Endometrial microvascular endothelial cells (primary cell): ENCODE results near the gene RMP24.
"Not testable (repeated sequence)": the region's sequence is repeated elsewhere in the genome, so short reads cannot be mapped to it uniquely, and the experiment has no call there.

Experiments used
- in situ Hi-C: cut with HindIII; loops from 2 replicates; pipeline ENCODE4 v1.10.0; 2017; ENCODE audit warnings: low sequenced_read_pairs, low pct_unique_long_range_greater_than_20kb; ENCODE audit errors: inconsistent ontology term

RMP24 gene

GRCh38 chr18:35962320-35962719 is 10.2 kb upstream of the RMP24 start:
- in situ Hi-C loops = no loop called here

- in situ Hi-C loops = no loop called here
Measured at GRCh38 chr18:35964319-35964718, 8.2 kb upstream of the RMP24 start.

GRCh38 chr18:35967866-35968265 is 4.6 kb upstream of the RMP24 start:
- in situ Hi-C loops = not testable (repeated sequence)

GRCh38 chr18:35968278-35968880 is 4.1 kb upstream of the RMP24 start:
- in situ Hi-C loops = no loop called here

- in situ Hi-C loops = no loop called here
Measured at GRCh38 chr18:35969676-35970075, 2.8 kb upstream of the RMP24 start.

- in situ Hi-C loops = no loop called here
Measured at GRCh38 chr18:35971661-35972196, 750 bp upstream of the RMP24 start.

GRCh38 chr18:35973650-35974049 is 1.2 kb downstream of the RMP24 start:
- in situ Hi-C loops = no loop called here

GRCh38 chr18:35974181-35974580 is 1.7 kb downstream of the RMP24 start:
- in situ Hi-C loops = no loop called here

GRCh38 chr18:35979112-35979511 is 6.6 kb downstream of the RMP24 start:
- in situ Hi-C loops = no loop called here

GRCh38 chr18:35982409-35983114 is 10.1 kb downstream of the RMP24 start:
- in situ Hi-C loops = no loop called here

- in situ Hi-C loops = no loop called here
Measured at GRCh38 chr18:35983147-35983546, 10.7 kb downstream of the RMP24 start.

GRCh38 chr18:35983818-35984217 is 11.3 kb downstream of the RMP24 start:
- in situ Hi-C loops = no loop called here

GRCh38 chr18:35991696-35992095 is 19.2 kb downstream of the RMP24 start:
- in situ Hi-C loops = no loop called here

- in situ Hi-C loops = no loop called here
Measured at GRCh38 chr18:35993013-35993412, 20.5 kb downstream of the RMP24 start.

GRCh38 chr18:35998967-35999366 is 26.5 kb downstream of the RMP24 start:
- in situ Hi-C loops = no loop called here

- in situ Hi-C loops = no loop called here
Measured at GRCh38 chr18:35999925-36000324, 27.4 kb downstream of the RMP24 start.

GRCh38 chr18:36006997-36007396 is 34.5 kb downstream of the RMP24 start:
- in situ Hi-C loops = no loop called here

GRCh38 chr18:36009214-36009613 is 36.7 kb downstream of the RMP24 start:
- in situ Hi-C loops = no loop called here

GRCh38 chr18:36012891-36013290 is 40.4 kb downstream of the RMP24 start:
- in situ Hi-C loops = no loop called here

- in situ Hi-C loops = no loop called here
Measured at GRCh38 chr18:36015629-36016028, 43.1 kb downstream of the RMP24 start.
